ENCODE data around the gene WFIKKN1. TPM values are rescaled to one million over a fixed set of nuclear protein-coding genes. Genes with fewer than 3 reads are reported as not detected.
"Not testable (repeated sequence)": the region's sequence is repeated elsewhere in the genome, so short reads cannot be mapped to it uniquely, and the experiment has no call there.

WFIKKN1 gene
- polyA plus RNA-seq, 4 donors: 1.4 to 2.8 (median 1.7) TPM

DNA sequence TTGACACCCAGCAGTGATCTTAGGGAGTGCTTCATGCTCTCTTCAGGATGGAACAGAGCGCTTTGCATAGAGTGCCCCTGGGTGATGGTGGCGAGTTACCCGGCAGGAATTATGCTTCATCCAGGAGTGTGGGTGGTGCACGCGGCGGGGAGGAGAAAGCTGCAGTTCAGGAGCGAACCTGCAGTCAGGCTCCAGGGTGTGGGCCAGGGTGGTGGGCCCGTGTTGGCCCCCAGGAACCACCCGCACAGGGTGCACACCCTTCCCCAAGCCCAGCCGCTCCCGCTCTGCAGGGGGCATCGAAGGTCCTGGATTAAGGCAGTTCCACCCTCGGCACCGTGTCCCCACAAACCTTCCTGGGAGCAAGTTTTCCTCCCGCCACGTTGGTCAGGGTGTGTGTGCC lies 37.0 kb upstream of the WFIKKN1 start:
- no peak for DNase-seq (ENCODE audit: low read depth in 4 of 4, low spot score in 3 of 4)

DNA sequence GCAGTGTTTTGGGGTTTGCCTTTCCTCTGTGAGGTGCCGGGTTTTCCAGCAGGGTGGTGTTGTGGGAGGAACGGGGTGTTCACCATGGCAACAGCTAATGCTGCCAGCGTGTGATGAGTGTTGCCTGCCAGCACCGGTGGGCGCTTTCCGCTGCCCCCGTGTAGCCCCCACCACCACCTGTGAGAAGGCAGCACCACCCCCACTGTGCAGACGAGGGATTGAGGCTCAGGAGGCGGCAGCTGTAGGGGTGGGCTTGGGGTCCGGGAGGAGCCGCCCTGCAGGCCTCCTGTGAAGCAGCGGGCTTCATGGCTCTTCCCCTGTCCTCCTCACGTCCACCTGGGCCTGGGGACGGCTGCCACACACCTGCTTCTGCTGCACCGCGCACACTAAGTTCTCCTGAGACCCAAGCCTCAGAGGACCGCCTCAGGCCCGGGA lies 35.7 kb upstream of the WFIKKN1 start:
- DNase-seq (ENCODE audit: low read depth in 4 of 4, low spot score in 3 of 4): no peak

DNA sequence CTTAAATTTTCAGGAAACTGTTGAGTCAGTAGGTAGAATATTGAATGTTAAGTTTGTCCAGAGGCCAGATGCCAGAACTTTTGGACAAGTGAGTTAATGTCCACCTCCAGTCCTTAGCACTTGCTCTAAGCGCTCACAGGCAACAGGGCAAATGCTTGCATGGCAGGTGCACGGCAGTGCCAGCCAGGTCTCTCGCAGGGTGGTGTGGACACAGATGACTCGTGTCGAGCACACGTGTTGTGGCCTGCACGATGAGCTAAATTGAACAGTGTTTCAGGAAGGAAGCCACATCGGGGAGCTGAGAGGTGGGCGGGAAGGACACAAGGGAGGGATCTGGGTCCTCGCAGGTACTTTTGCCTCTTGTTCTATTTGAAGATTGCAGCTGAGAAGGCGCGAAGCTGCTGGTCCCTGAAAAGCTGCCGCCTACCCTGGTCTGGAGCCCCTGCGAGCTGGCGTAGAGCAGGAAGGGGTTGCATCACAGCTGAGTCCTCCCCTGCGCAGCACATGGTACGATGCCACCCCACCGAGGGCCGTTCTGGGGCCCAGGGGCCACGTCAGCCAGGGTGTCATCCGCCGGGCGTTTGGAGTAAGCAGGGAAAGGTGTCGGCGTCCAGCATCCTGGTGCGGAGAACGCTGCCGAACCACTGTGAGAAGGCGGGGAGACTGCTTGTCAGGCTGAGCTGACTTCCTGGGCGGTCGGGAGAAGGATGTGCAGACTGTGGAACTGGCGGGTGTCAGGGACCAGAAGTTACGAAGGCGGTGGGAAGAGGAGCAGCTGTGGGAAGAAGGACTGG lies 34.6 kb upstream of the WFIKKN1 start:
- no peak for DNase-seq (ENCODE audit: low read depth in 4 of 4, low spot score in 3 of 4)

DNA sequence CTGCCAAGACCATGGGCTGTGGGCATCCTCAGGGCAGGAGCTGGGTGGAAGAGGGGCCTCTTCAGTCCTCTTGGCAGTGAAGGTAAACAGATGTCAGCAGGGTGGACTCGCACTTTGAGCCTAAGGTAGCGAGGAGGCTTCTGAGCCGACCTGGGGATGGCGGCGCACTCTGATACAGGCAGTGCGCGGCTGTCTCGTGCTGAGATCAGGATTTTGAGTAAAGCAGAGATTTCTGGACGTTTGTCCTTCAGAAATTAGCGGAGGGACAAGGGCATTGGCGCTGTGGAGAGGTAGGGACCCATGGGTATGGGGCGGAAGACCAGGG lies 34.1 kb upstream of the WFIKKN1 start:
- DNase-seq (ENCODE audit: low read depth in 4 of 4, low spot score in 3 of 4): no peak

DNA sequence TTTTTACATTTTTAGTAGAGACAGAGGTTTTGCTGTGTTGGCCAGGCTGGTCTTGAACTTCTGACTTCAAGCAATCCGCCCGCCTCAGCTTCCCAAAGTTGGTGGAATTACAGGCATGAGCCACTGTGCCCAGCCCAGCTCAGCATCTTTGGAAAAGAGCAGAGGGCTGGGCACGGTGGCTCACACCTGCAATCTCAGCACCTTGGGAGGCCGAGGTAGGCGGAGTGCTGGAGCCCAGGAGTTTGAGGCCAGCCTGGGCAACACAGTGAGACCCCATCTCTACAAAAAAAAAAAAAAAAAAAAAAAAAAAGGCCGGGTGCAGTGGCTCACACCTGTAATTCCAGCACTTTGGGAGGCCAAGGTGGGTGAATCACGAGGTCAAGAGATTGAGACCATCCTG lies 33.1 kb upstream of the WFIKKN1 start:
- not testable (repeated sequence) for DNase-seq (ENCODE audit: low read depth in 4 of 4, low spot score in 3 of 4)

DNA sequence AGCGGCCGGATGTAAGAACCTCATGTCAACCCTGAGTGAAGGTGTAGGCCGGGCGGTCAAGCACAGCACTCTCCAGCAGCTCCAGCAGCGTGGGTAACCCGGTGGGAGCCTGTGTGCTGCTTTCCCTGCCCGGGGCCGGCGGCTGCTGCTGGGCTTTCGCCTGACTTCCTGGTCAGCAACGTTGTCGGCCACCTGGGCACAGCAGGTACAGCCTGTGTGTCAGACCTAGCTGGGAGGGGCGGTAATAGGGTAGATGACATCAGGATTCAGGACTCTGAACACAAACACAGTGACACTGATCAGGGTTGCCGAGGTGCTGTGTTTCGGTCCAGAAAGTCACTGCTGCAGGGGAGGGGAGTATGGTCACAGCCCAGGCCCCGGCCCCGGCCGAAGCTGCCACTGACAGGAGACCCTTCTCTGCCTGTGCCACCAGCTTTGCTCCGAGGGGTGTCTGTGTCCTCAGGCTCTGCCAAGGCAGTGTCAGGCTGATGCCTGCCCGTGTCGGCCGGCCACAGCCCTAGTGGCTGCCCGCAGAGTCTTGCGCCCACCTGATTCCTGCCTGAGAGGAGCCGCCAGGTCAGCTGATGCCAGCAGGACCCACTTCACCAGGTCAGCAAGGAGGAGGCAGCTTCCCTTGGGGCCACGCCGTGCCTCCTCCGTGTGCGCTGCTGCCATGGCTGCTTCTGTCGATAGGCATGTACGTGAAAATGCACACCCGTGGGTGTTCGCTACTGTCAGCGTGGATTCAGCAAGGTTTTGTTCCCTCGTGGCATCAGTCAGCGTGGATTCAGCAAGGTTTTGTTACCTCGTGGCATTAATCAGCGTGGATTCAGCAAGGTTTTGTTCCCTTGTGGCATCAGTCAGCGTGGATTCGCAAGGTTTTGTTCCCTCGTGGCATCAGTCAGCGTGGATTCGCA lies 31.7 kb upstream of the WFIKKN1 start:
- no peak for DNase-seq (ENCODE audit: low read depth in 4 of 4, low spot score in 3 of 4)

DNA sequence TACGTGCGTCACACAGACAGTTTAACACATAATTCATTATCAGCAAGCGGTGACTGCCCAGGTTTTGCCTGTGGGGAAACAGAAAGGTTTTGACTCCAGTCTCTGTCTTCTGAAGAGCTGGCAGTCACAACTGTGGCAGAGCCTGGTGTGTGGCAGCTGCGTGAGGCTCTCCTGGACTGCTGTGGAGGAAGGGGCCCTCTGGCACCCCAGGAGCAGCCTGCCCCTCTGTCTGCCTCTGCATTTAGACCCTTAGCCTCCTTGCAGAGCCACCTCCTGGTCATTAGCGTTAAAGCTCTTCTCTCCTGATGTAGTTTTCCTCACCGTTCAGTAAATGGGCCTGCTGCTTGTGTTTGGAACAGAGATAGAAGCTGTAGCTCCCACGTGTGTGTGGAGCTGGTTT lies 30.0 kb upstream of the WFIKKN1 start:
- DNase-seq (ENCODE audit: low read depth in 4 of 4, low spot score in 3 of 4): no peak

DNA sequence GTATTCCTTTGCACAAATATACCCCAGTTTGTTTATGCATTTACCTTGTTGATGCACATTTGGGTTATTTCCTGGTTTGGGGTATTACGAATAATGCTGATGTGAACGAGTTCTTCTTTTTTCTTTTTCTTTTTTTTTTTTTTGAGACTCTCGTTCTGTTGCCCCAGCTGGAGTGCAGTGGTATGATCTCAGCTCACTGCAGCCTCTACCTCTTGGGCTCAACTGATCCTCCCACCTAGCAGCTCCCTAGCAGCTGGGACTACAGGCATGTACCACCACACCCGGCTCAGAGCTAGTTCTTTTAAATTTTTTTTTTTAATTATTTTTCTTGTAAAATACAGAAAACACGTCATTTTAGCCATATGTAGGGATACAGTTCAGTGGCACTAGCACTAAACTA lies 26.9 kb upstream of the WFIKKN1 start:
- DNase-seq (ENCODE audit: low read depth in 4 of 4, low spot score in 3 of 4): no peak

DNA sequence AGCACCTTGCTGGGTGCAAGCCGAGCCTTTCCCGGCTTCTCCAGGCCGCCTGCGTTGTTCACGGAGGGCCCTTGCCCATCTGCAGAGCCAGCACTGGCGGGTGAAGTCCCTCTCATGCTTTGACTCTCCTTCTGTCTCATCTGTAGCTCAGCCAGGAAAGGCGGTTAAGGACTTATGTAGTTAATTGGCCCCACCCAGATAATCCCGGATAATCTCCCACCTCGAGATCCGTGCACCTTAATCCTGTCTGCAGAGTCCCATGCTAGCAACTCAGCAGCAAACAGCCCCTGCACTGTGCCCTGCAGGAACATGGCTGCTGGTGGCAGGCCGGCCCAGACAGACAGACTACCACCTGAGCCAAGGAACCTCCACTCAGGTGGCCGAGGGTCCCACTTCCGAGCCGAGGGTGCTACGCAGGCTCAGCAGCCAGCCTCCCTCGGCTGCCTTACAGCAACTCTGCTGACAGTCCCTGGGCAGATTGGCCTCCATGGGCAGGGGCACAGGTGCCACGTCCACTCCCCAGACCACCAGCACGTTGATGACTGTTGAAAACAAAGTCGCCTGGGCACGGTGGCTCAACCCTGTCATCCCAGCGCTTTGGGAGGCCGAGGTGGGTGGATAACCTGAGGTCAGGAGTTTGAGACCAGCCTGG lies 24.0 kb upstream of the WFIKKN1 start:
- no peak for DNase-seq (ENCODE audit: low read depth in 4 of 4, low spot score in 3 of 4)

DNA sequence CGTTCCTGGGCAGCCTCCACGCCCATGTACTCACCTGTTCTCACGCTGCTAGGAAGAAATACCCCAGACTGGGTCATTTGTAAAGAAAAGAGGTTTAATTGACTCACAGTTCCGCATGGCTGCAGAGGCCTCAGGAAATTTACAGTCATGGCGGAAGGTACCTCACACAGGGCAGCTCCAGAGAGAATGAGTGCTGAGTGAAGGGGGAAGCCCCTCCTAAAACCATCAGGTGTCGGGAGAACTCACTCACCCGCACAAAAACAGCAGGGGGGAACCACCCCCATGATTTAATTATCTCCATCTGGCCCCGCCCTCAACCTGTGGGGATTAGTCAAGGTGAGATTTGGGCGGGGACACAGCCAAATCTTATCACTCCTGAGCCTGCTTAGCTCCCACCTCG lies 22.8 kb upstream of the WFIKKN1 start:
- DNase-seq (ENCODE audit: low read depth in 4 of 4, low spot score in 3 of 4): no peak

DNA sequence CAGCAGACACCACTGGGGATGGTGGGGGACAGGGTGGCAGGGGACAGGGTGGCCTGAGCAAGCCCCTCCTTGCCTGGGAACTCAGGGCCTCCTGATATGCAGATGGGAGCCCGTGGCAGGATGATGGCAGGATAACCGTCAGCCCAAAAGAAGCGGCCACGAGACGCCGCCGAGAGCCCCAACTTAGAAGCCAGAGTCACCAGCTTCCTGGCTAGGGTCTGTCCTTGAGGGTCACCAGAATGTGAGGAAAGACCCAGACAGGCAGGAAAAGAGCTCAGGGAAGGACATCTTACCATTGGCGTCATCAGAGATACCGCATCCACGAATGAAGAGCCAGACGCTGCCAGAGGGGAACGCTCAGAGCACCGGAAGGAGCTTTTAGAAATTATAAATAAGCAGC lies 21.5 kb upstream of the WFIKKN1 start:
- DNase-seq (ENCODE audit: low read depth in 4 of 4, low spot score in 3 of 4): no peak

DNA sequence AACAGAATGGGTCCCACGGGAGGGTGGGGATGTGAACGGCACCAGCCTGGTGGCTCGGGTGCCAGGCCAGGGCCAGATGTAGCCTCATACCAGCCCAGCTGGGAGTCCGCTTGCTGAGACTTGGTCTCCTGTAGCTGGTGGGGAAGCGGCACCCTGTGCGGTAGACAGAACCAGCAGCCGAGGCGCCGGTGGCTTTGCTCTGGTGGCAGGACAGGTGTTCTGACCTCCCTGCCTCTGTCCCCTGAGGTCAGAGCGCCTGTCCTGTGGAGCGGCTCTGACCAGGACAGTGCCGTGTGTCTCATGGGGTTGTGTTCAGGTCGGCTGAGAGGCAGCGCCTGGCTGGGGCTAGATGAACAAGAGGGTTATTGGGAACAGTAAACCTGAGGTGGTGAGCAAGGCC lies 20.8 kb upstream of the WFIKKN1 start:
- no peak for DNase-seq (ENCODE audit: low read depth in 4 of 4, low spot score in 3 of 4)

DNA sequence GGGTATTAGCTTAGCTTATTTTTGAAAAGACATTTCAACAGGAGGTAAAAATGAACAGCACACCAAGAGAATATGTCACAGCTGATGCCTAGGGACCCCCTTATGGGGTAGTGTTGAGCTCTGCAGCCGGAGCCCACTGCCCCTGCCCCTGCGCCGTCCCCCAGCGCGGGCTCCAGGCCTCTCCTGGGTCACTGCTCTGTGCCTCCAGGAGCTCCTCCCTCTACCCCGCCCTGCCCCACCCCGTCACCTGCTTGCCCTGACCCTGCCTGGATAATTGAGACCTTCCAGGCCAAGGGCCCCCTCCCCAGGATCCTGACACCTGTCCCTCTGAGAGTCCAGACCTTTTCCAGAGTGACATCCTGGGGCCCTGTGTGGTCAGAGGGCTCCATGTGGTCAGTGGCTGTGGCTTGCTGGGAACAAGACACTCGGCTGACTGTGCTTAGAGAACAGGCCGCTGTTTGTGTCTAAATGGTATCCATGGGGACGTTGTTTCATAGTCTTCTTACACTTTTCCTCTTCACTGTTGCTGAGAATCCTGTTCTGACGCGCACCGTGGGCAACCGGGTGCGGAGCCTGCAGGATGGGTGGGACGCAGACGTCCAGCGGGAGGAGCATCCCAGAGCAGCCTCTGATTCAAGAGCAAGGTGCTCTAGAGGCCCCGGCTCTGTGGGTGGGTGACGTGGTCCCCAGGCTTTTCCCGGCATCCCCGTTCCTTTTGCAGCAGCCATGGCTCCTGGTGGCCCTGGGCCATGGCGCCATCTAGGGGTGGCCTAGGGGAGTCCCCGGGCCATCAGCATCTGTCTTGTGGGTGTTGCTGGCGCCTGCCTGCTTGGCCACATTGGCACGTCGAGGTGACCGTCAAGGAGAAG lies 20.0 kb upstream of the WFIKKN1 start:
- no peak for DNase-seq (ENCODE audit: low read depth in 4 of 4, low spot score in 3 of 4)

DNA sequence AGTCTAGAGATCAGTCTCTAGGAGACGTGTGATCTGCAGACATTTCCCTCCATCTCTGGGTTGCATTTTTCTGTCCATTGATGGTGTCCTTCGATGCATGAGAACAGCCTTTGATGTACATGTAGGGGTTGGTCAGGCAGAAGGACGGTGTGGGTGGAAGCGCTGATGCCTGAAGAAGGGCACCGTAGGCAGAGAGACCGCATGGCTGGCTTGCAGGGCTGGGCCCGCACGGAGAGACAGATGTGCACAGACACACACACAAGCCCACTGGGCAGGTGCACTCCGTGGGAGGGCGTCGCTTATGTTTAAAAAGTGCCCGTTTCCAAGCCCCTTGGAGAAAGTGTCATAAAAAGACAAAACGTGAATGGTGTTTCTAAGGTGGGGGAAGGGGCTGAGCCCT lies 15.7 kb upstream of the WFIKKN1 start:
- DNase-seq (ENCODE audit: low read depth in 4 of 4, low spot score in 3 of 4): no peak

DNA sequence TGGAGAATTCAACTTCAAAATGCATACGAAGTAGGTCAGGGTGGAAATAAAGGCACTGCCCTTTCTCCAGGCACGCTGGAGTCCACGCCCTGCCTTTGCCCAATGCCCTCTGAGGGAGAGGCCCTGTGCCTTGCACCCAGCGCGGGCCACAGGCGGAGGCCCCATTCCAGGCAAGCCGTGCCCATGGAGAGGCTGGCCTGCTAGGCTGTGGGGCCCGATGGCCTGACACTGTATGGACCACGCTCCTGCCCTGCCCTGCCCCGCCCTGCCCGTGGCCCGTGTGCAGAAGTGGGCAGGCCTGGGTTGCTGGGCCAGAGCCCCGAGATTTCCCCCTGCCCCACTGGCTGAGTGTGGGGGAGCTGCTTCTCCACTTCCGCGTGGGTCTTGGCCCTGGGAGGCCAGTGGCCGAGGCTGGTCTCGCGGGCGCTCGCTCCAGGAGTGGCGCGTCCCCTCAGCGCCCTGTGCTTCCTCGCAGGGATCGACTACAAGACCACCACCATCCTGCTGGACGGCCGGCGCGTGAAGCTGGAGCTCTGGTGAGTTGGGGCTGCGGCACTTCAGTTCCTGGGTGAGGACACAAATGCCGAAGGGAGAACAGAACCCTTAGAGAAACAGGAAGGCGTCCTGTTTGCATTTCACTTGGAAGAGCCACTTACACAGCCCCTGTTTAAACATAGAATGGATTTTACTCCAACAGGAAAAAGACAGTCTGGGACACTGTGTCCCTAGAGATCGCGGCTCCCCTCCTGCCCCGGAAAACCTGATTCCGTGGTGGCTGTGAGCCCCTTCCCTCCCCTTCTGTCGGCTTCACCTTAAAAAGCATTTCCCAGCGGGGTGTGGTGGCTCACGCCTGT lies 13.8 kb upstream of the WFIKKN1 start:
- DNase-seq (ENCODE audit: low read depth in 4 of 4, low spot score in 3 of 4): no peak

DNA sequence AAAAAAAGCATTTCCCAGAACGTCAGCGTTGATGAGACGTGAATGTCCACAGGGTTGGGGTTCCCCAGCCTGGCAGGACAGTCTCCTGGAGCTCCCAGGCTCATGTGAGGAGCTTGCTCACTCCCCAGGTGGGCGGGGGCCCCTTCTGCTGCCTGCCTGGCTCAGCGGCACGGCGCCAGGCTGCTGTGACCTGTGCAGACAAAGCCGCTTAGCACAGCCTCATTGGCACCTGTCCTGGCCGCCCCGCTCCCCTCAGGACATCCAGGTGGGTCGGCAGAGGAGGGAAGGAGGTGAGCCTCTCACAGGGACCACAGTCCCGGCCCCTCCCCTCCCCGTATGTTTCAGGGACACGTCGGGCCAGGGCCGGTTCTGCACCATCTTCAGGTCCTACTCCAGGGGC lies 12.9 kb upstream of the WFIKKN1 start:
- no peak for DNase-seq (ENCODE audit: low read depth in 4 of 4, low spot score in 3 of 4)

DNA sequence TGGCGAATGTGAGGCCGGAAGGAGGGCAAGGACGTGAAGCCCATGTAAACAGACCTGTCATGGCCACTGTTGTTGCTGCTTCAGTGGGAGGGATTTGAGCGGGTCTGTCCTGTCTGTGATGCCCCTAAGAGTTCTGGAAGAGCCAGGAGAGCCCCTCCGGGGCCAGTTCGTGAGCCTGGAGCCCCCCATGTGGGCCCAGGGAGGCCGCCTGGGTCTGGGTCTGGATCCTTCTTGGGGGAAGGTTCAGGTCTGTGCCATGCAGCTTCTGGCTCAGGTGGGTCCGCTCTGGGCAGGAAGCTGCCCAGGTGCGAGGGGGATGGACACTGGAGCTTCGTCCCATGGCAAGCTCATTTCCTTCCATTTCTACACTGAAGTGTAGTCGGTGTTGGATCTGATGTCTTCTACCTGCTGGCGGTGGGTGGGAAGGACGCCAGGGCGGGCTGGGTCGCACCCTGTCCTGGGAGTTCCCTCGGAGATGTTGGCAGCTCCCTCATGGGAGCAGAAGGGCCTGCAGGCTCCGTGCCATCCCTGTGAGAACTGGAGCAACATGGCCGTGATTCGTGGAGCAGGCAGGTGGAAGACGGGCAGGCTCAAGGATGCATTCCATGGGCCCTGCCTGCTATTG lies 11.2 kb upstream of the WFIKKN1 start:
- no peak for DNase-seq (ENCODE audit: low read depth in 4 of 4, low spot score in 3 of 4)

DNA sequence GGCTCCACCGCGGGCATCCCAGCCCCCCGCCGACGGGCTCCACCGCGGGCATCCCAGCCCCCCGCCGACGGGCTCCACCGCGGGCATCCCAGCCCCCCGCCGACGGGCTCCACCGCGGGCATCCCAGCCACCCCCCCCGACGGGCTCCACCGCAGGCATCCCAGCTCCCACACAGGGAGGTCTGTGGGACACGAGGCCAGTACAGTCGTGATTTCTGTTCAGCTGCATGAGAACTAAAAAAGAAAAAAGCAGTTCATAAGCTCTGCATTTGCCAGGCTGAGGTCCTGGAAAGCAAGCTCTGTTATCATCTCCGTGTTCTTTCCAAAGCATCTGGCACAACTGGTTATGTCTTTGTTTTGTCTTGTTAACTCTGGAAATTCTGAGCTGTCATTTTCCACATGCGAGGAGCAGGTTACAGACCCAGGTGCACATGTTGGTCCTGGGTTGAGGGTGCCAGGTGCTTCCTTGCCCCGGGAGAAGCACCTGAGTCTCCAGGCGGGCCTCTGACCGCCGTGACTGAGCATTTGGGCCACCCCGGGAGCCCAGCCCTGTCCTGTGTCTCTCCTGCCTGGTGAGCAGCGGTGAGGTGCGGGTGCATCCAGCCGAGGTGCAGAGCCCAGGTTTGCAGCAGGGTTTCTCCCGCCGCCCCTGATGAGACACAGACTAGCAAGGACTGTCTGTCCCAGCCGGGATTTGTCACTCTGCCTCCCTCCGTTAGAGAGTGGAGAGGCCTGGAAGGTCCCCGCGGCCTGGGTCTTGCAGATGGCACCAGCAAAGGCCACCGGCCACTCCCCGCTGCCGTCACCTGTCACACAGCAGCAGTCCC lies 9.9 kb upstream of the WFIKKN1 start:
- no peak for DNase-seq (ENCODE audit: low read depth in 4 of 4, low spot score in 3 of 4)
